ENCODE measurements around the gene TMEM187.

TMEM187 gene

GRCh38 chrX:153935326-153935851 is 37.2 kb upstream of the TMEM187 start:
- no peak for DNase-seq

GRCh38 chrX:153937056-153937455 is 35.5 kb upstream of the TMEM187 start:
- DNase-seq = no peak

- DNase-seq = no peak
Observed at GRCh38 chrX:153938226-153938786, 34.2 kb upstream of the TMEM187 start.

GRCh38 chrX:153939573-153939972 is 33.0 kb upstream of the TMEM187 start:
- DNase-seq = no peak

GRCh38 chrX:153941336-153942252 is 31.0 kb upstream of the TMEM187 start:
- DNase-seq = no peak

GRCh38 chrX:153944140-153944799 is 28.3 kb upstream of the TMEM187 start, which contains the start of gene RENBP:
TSS of gene RENBP (minus strand) at chrX:153944643. CDS start at chrX:153944610, 33 bp downstream.
- DNase-seq = peak; percentile 49

GRCh38 chrX:153944800-153945150 is 27.8 kb upstream of the TMEM187 start:
- DNase-seq = no peak

GRCh38 chrX:153945956-153946943 is 26.3 kb upstream of the TMEM187 start:
- DNase-seq = no peak

- peak; percentile 81 for DNase-seq
Observed at GRCh38 chrX:153947009-153947769, 25.4 kb upstream of the TMEM187 start.

- no peak for DNase-seq
Observed at GRCh38 chrX:153948002-153948466, 24.5 kb upstream of the TMEM187 start.

- DNase-seq = no peak
Observed at GRCh38 chrX:153948847-153949805, 23.4 kb upstream of the TMEM187 start.

GRCh38 chrX:153950127-153950526 is 22.4 kb upstream of the TMEM187 start:
- no peak for DNase-seq

- no peak for DNase-seq
Observed at GRCh38 chrX:153951683-153952372, 20.7 kb upstream of the TMEM187 start.

GRCh38 chrX:153952373-153953026 is 20.1 kb upstream of the TMEM187 start:
- no peak for DNase-seq

GRCh38 chrX:153953342-153953830 is 19.2 kb upstream of the TMEM187 start:
- DNase-seq = peak; percentile 78

- no peak for DNase-seq
Observed at GRCh38 chrX:153953892-153954557, 18.5 kb upstream of the TMEM187 start.

- no peak for DNase-seq
Observed at GRCh38 chrX:153954558-153955227, 17.9 kb upstream of the TMEM187 start.

All from stimulated activated CD4-positive, alpha-beta T cell treated with anti-CD3 and anti-CD28 coated beads, Interleukin-4, amount 100 ng/mL, for 24 hours (primary cell).